HEK293T (cell line): ENCODE results near the gene HSDL2.

ENCODE experiments used
- BHLHE40 ChIP-seq: fragments of 450-650 bp; IDR thresholded peaks from 2 replicates; pipeline ENCODE4 v1.6.1; 2016; ENCODE audit warnings: mild to moderate bottlenecking, moderate library complexity, borderline replicate concordance
- ELF4 ChIP-seq: fragments of 450-650 bp; IDR thresholded peaks from 2 replicates; pipeline ENCODE4 v1.6.1; 2017; ENCODE audit warnings: antibody characterized with exemption
- FOXA1 ChIP-seq: fragments of 450-650 bp; IDR thresholded peaks from 2 replicates; pipeline ENCODE4 v1.6.1; 2016; ENCODE audit warnings: mild to moderate bottlenecking
- FOXK2 ChIP-seq: fragments of 450-650 bp; IDR thresholded peaks from 2 replicates; pipeline ENCODE4 v1.6.1; 2016; ENCODE audit warnings: mild to moderate bottlenecking
- FOXM1 ChIP-seq: fragments of 450-650 bp; IDR thresholded peaks from 2 replicates; pipeline ENCODE4 v1.6.1; 2017; ENCODE audit warnings: mild to moderate bottlenecking, borderline replicate concordance
- HDGF ChIP-seq: fragments of 450-650 bp; IDR thresholded peaks from 2 replicates; pipeline ENCODE4 v1.6.1; 2017; ENCODE audit warnings: antibody characterized with exemption, borderline replicate concordance
- L3MBTL2 ChIP-seq: fragments of 450-650 bp; conservative IDR thresholded peaks from 2 replicates; pipeline ENCODE4 v1.6.1; 2016; ENCODE audit warnings: mild to moderate bottlenecking
- LEF1 ChIP-seq: fragments of 450-650 bp; IDR thresholded peaks from 2 replicates; pipeline ENCODE4 v1.6.1; 2017; ENCODE audit warnings: mild to moderate bottlenecking, borderline replicate concordance
- NFRKB ChIP-seq: fragments of 450-650 bp; IDR thresholded peaks from 2 replicates; pipeline ENCODE4 v1.6.1; 2016; ENCODE audit warnings: mild to moderate bottlenecking, moderate library complexity
- PKNOX1 ChIP-seq: fragments of 450-650 bp; IDR thresholded peaks from 2 replicates; pipeline ENCODE4 v1.6.1; 2016
- SP1 ChIP-seq: fragments of 450-650 bp; IDR thresholded peaks from 2 replicates; pipeline ENCODE4 v1.6.1; 2017
- SUZ12 ChIP-seq: fragments of 450-650 bp; IDR thresholded peaks from 2 replicates; pipeline ENCODE4 v1.6.1; 2016; ENCODE audit warnings: mild to moderate bottlenecking
- TARDBP ChIP-seq: fragments of 450-650 bp; IDR thresholded peaks from 2 replicates; pipeline ENCODE4 v1.6.1; 2016
- ZNF384 ChIP-seq: fragments of 450-650 bp; IDR thresholded peaks from 2 replicates; pipeline ENCODE4 v1.6.1; 2016

- TF ChIP-seq FOXA1, result no peak
- TF ChIP-seq FOXM1, result no peak
- TF ChIP-seq TARDBP, result no peak
- no peak for TF ChIP-seq SP1
- no peak for TF ChIP-seq ZNF384
- no peak for TF ChIP-seq BHLHE40
- no peak for TF ChIP-seq ELF4
- TF ChIP-seq NFRKB, result no peak
- TF ChIP-seq FOXK2, result no peak
- no peak for TF ChIP-seq SUZ12
- TF ChIP-seq PKNOX1, result no peak
- TF ChIP-seq HDGF, result no peak
- no peak for TF ChIP-seq LEF1
- TF ChIP-seq L3MBTL2, result no peak
These were observed 18.3 kb upstream of the HSDL2 start for GRCh38 chr9:112361601-112362000.
